K562 (cell line): ENCODE data around the gene HOXC5. TPM values are rescaled to one million over a fixed set of nuclear protein-coding genes. Genes with fewer than 3 reads are reported as not detected.

ENCODE experiments used
- CCNT2 ChIP-seq: IDR thresholded peaks from 2 replicates; pipeline ENCODE4 v1.6.1; 2011; ENCODE audit warnings: borderline replicate concordance, low read depth, mild to moderate bottlenecking, moderate library complexity, mixed read lengths, low read length; ENCODE audit not compliant: insufficient read length; ENCODE audit errors: extremely low read depth
- CHD7 ChIP-seq: fragments of 200-600 bp; sonication (generic); IDR thresholded peaks from one replicate; pipeline ENCODE4 v1.6.1; 2012; ENCODE audit warnings: mild to moderate bottlenecking, low read depth, low read length, inconsistent platforms
- MTA3 ChIP-seq: fragments of 450-650 bp; formaldehyde crosslinking; IDR thresholded peaks from 2 replicates; pipeline ENCODE4 v1.6.1; 2017; ENCODE audit warnings: mild to moderate bottlenecking, borderline replicate concordance
- STAG1 ChIP-seq: sonication (generic); formaldehyde crosslinking; IDR thresholded peaks from 2 replicates; pipeline ENCODE4 v1.5.0; 2020; ENCODE audit warnings: missing genetic modification reagents, borderline replicate concordance
- THRA ChIP-seq: fragments of 450-650 bp; IDR thresholded peaks from 2 replicates; pipeline ENCODE4 v1.6.1; 2017; ENCODE audit warnings: mild to moderate bottlenecking, moderate library complexity
- TSHZ1 ChIP-seq: fragments of 250-450 bp; sonication (Bioruptor Pico); IDR thresholded peaks from 2 replicates; pipeline ENCODE4 v1.4.0; 2020; ENCODE audit warnings: mild to moderate bottlenecking, moderate library complexity
- polyA plus RNA-seq, 8 experiments: library from polyadenylated mRNA; depleted of rRNA in 4 of 8; stranded (reverse) in 5 of 8; unstranded in 3 of 8; fragments of >200 nt; fragmentation: Nextera tagmentation in 2 of 8; fragmentation: Illumina TruSeq in 1 of 8; extraction: Ambion mirVana in 2 of 8; extraction: Trizol in 1 of 8; gene quantifications; 2 replicates each; pipeline versions ENCODE4 v1.2.1 to v1.2.3, GENCODE V29; 2011 to 2014; ENCODE audit warnings: inconsistent platforms in 1 of 8, missing spikeins in 1 of 8
- total RNA-seq, 7 experiments: library from RNA; depleted of rRNA in 6 of 7; stranded (reverse); fragments of >200 nt in 6 of 7; fragmentation: Illumina TruSeq in 2 of 7; extraction: Trizol in 2 of 7; gene quantifications; 2 replicates each; pipeline versions ENCODE4 v1.2.1 to v1.2.3, GENCODE V29; 2011 to 2021; ENCODE audit warnings: low replicate concordance in 1 of 7

Gene HOXC5
- total and polyA plus RNA-seq, 9 of the 15 experiments (the other 6 are each of a cell fraction or from before 2014, with no cell fraction given) = 0.10 to 0.44 (median 0.18) TPM; not detected in 4

- no peak for TF ChIP-seq THRA
- peak; percentile 21 for TF ChIP-seq CCNT2
- TF ChIP-seq STAG1 (CRISPR knock-in tag) = no peak
- no peak for TF ChIP-seq CHD7
- TF ChIP-seq MTA3 = peak; percentile 26; the same call in 1 of the 2 replicates
- TF ChIP-seq TSHZ1 (CRISPR knock-in tag) = no peak
Observed at GRCh38 chr12:53995378-53996239, 37.2 kb upstream of the HOXC5 start (continued).
